ENCODE measurements around the gene DNAH14.
"Not testable (repeated sequence)": the region's sequence is repeated elsewhere in the genome, so short reads cannot be mapped to it uniquely, and the experiment has no call there.

Gene DNAH14

GRCh38 chr1:225158291-225158690 is 228.8 kb downstream of the DNAH14 start:
- DNase-seq, result no peak

- no peak for DNase-seq
Observed at GRCh38 chr1:225159793-225160192, 230.3 kb downstream of the DNAH14 start.

DNA sequence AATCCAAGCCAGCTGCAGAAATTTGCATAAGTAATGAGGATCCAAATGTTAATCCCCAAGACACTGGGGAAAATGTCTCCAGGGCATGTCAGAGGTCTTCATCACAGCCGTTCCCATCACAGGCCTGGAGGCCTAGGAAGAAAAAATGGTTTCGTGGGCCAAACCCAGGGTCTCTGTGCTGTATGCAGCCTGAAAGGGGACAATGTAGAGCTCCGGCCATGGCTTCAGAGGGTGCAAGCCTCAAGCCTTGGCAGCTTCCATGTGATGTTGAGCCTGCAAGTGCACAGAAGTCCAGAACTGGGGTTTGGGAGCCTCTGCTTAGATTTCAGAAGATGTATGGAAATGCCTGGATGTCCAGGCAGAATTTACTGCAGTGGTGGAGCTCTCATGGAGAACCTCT is 247.9 kb downstream of the DNAH14 start:
- DNase-seq, result not testable (repeated sequence)

GRCh38 chr1:225179686-225180085 is 250.2 kb downstream of the DNAH14 start:
- DNase-seq, result no peak

DNA sequence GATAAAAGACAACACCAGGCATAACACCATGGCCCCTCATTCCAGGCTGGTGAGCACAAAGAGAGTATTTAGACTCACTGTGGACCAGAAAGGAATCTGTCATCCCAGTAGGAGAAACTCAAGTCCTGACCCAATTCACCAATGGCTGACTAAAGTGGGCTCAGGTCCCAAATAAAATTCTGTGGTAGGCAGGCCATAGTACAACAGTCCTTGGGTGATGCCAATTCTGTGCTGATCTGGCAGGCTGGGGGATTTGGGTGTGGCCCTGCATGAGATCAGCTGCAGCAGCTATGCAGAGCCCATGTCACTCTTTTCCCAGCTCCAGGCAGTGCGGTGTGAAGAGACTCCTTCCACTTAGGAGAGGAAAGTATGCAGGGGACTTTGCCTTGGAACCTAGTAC is 253.2 kb downstream of the DNAH14 start:
- no peak for DNase-seq

- no peak for DNase-seq
Observed at GRCh38 chr1:225191199-225191753, 261.8 kb downstream of the DNAH14 start.

DNA sequence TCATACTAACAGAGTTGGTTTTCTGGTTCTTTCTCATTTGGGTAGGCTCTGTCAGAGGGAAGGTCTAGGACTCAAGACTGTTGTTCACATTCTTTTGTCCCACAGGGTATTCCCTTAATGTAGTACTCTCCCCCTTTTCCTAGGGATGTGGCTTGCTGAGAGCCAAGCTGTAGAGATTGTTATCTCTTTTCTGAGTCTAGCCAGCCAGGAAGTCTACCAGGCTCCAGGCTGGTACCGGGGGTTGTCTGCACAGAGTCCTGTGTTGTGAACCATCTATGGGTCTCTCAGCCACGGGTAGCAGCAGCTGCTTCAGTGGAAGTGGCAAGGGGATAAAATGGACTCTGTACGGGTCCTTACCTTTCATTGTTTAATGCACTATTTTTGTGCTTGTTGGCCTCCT is 272.0 kb downstream of the DNAH14 start:
- no peak for DNase-seq

DNA sequence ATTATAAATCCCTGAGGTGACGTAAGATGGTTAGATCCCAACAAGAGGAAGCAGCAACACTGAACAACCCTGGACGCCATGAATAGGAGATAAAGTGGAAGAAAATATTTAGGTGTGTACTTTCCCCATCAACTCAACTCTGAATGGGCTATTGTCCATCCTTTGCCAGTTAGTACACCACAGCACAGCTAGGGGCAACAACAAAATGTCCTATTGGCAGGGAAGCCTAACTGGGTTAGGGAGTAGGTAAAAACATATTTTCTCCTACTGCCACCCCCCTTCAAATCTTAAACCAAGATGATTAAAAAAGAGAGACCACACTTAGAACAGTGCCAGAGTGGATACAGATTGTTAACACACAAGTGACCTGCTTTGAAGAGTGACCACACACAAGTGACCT is 278.3 kb downstream of the DNAH14 start:
- no peak for DNase-seq

- DNase-seq, result no peak
Observed at GRCh38 chr1:225209153-225209552, 279.7 kb downstream of the DNAH14 start.

- not testable (repeated sequence) for DNase-seq
Observed at GRCh38 chr1:225210180-225210579, 280.7 kb downstream of the DNAH14 start.

DNA sequence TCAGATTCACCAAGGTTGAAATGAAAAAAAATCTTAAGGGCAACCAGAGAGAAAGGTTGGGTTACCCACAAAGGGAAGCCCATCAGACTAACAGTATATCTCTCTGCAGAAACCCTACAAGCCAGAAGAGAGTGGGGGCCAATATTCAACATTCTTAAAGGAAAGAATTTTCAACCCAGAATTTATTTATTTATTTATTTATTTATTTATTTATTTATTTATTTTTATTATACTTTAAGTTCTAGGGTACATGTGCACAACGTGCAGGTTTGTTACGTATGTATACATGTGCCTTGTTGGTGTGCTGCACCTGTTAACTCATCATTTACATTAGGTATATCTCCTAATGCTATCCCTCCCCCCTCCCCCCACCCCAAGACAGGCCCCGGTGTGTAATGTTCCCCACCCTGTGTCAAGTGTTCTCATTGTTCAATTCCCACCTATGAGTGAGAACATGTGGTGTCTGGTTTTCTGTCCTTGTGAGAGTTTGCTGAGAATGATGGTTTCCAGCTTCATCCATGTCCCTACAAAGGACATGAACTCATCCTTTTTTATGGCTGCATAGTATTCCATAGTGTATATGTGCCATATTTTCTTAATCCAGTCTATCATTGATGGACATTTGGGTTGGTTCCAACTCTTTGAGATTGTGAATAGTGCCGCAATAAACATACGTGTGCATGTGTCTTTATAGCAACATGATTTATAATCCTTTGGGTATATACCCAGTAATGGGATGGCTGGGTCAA is 282.4 kb downstream of the DNAH14 start:
- DNase-seq, result not testable (repeated sequence)

DNA sequence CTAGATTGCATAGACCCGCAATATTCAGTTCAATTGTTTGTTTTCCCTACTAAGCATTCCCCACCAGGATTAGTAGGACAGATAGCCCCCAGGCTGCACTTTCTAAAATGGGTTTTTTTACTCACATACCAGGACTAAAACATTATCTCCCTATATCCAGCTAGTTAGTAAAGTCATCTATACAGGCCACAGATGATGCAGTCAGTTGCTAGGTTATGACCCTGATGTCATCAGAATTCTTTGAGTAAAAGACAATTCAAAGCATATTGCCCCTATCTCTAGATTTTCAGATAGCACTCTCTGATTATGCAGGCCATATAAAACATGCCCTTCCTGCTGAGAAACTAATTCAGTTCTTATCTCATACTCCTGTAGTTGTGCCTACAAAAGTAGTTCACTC is 294.8 kb downstream of the DNAH14 start:
- no peak for DNase-seq

- no peak for DNase-seq
Observed at GRCh38 chr1:225225681-225226080, 296.2 kb downstream of the DNAH14 start.

GRCh38 chr1:225228871-225229303 is 299.4 kb downstream of the DNAH14 start:
- no peak for DNase-seq

DNA sequence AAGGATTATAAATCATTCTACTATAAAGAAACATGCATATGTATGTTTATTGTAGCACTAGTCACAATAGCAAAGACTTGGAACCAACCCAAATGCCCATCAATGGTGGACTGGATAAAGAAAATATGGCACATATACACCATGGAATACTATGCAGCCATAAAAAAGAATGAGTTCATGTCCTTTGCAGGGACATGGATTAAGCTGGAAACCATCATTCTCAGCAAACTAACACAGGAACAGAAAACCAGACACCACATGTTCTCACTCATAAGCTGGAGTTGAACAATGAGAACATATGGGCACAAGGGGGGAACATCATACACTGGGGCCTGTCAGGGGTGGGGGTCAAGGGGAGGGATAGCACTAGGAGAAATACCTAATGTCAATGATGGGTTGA is 300.0 kb downstream of the DNAH14 start:
- DNase-seq, result not testable (repeated sequence)

GRCh38 chr1:225230483-225230882 is 301.0 kb downstream of the DNAH14 start:
- DNase-seq, result no peak

GRCh38 chr1:225232930-225233329 is 303.5 kb downstream of the DNAH14 start:
- DNase-seq, result not testable (repeated sequence)

DNA sequence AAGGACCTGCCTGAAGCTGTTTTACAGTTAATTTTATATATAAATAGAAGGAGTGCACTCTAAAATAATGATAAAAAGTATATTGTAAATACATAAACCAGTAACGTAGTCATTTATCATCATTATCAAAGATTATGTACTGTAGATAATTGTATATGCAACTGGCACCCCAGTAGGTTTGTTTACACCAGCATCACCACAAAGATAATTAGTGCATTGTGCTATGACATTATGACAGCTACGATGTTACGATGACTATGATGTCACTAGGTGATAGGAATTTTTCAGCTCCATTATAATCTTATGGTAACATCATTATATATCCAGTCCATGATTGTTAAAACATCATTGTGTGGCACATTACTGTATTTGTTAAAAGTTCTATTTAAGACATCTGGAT is 313.1 kb downstream of the DNAH14 start:
- DNase-seq, result no peak

- no peak for DNase-seq
Observed at GRCh38 chr1:225250432-225250831, 321.0 kb downstream of the DNAH14 start.

GRCh38 chr1:225253173-225253572 is 323.7 kb downstream of the DNAH14 start:
- no peak for DNase-seq

GRCh38 chr1:225253784-225254183 is 324.3 kb downstream of the DNAH14 start:
- DNase-seq, result peak; percentile 21

GRCh38 chr1:225254676-225255075 is 325.2 kb downstream of the DNAH14 start:
- DNase-seq, result no peak

- DNase-seq, result no peak
Observed at GRCh38 chr1:225257081-225257480, 327.6 kb downstream of the DNAH14 start.

DNA sequence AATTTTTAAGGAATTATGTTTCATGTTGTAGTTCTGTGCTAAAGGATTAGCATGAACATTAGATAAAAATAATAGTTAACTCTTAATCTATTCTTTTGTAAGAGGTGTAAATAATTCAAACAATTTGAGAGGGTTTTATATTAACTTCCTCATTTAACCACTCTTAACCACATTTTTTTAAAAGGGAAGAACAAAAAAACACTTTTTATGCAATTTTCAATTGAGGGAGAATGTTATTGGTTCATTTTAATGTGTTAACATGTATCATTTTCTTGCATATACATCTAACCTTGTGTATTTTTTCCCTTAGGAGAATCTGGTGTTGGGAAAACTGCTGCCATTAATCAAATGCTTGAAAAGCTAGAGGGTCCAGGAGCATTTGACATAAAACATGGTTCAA is 329.3 kb downstream of the DNAH14 start:
- no peak for DNase-seq

DNA sequence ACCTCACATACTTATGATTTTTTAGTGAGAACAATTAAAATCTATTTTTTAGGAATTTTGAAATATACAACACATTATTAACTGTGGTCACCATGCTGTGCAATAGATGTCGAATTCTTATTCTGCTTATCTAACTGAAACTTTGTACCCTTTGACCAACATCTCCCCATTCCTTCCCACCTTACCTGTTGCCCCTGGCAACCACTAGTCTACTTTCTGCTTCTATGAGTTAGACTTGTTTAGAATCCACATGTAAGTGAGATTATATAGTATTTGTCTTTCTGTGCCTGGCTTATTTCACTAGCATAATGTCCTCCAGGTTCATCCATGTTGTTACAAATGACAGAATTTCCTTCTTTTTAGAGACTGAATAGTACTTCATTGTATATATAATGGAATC is 330.1 kb downstream of the DNAH14 start:
- DNase-seq, result no peak

All from fibroblast of upper back skin (primary cell).